ENCODE data around the gene KLHL33.

The KLHL33 gene

DNA sequence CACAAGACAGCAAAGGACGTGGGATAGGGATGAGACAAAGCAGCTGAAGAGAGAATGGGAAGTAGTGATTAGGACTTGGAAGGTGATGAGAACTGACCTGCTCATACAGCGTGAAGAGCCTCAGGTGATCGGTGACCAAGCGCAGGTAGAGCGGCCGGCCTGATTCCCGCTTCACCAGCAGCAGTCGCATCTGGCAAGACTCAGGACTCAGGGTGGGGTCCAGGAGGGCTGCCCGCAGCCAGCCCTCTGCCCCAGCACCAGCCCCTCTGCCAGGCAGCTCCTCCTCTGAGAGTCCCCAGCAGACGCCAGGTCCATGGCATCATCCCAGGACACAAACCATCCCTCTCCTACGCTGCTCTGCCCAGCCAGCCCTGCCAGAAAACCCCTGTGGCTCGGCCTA is 53.4 kb downstream of the KLHL33 start:
- Histone ChIP-seq H3K27ac (ENCODE audit: extremely low read depth, low read depth, low read length) (no peak overlapping the region), H3K4me1 (ENCODE audit: control insufficient read depth, insufficient read depth, low read length) (no peaks in the 10 kb centered on the region; the same call in 1 of the 2 replicates), H3K9me3 (ENCODE audit: control insufficient read depth, insufficient read depth, low read depth, low read length) (no peaks in the 10 kb centered on the region), H3K36me3 (ENCODE audit: control insufficient read depth in 2 of 2, insufficient read depth in 1 of 2, low read length in 2 of 2) (peaks cover 10 to 89% of the 10 kb centered on the region in 2 experiments; a peak in 2 of 3 replicates), H3K4me3 (ENCODE audit: low read depth, low read length) (no peak overlapping the region)
- ChIA-PET POLR2A (no interaction called here), CTCF (no interaction called here)
- TF ChIP-seq ZNF747 (tag by site-specific recombination; IDR thresholded peaks at IDR 0.05) (no peak), ZNF624 (tag by site-specific recombination; IDR thresholded peaks at IDR 0.05) (no peak), SP3 (tag by site-specific recombination; IDR thresholded peaks at IDR 0.05) (no peak), SP7 (tag by site-specific recombination; IDR thresholded peaks at IDR 0.05) (no peak), ZFP3 (tag by site-specific recombination; IDR thresholded peaks at IDR 0.05; ENCODE audit: low read depth) (no peak), ZNF626 (tag by site-specific recombination; IDR thresholded peaks at IDR 0.05) (no peak), ZNF132 (tag by site-specific recombination; IDR thresholded peaks at IDR 0.05; ENCODE audit: borderline replicate concordance) (no peak), ZNF433 (tag by site-specific recombination; IDR thresholded peaks at IDR 0.05; ENCODE audit: low read depth) (no peak), ZNF157 (tag by site-specific recombination; IDR thresholded peaks at IDR 0.05) (no peak), ZBTB8A (tag by site-specific recombination; IDR thresholded peaks at IDR 0.05) (no peak), ZNF341 (tag by site-specific recombination; IDR thresholded peaks at IDR 0.05; ENCODE audit: low read depth) (no peak)
- TF ChIP-seq, protein P1, sequence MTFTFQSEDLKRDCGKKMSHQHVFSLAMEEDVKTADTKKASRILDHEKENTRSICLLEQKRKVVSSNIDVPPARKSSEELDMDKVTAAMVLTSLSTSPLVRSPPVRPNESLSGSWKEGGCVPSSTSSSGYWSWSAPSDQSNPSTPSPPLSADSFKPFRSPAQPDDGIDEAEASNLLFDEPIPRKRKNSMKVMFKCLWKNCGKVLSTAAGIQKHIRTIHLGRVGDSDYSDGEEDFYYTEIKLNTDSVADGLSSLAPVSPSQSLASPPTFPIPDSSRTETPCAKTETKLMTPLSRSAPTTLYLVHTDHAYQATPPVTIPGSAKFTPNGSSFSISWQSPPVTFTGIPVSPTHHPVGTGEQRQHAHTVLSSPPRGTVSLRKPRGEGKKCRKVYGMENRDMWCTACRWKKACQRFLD (tag by site-specific recombination; IDR thresholded peaks at IDR 0.05), result no peak

DNA sequence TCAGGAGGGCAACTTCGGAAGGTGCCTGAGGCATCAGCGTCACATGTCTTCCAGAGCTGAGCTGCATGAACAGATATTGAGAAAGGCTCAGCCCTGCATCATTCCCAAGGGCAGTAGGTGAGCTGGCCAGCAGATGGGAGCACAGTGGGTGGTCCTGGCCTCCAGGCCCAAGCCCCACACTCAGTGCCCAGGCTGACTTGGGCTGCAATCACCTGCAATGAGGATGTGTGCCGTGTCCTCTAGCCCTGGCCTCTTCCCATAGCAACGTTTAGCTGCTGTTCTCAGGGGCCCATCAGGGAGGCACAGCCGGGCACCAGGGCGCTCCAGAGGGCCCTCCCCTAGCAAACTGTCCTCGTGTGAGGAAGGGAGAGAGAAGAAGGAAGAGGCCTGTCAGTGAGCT is 54.6 kb downstream of the KLHL33 start:
- TF ChIP-seq GLI2 (tag by site-specific recombination; IDR thresholded peaks at IDR 0.05; ENCODE audit: borderline replicate concordance, low read depth) (no peak), SP2 (tag by site-specific recombination; IDR thresholded peaks at IDR 0.05) (no peak)
- TF ChIP-seq, protein P2, sequence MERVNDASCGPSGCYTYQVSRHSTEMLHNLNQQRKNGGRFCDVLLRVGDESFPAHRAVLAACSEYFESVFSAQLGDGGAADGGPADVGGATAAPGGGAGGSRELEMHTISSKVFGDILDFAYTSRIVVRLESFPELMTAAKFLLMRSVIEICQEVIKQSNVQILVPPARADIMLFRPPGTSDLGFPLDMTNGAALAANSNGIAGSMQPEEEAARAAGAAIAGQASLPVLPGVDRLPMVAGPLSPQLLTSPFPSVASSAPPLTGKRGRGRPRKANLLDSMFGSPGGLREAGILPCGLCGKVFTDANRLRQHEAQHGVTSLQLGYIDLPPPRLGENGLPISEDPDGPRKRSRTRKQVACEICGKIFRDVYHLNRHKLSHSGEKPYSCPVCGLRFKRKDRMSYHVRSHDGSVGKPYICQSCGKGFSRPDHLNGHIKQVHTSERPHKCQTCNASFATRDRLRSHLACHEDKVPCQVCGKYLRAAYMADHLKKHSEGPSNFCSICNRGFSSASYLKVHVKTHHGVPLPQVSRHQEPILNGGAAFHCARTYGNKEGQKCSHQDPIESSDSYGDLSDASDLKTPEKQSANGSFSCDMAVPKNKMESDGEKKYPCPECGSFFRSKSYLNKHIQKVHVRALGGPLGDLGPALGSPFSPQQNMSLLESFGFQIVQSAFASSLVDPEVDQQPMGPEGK (tag by site-specific recombination; IDR thresholded peaks at IDR 0.05), result no peak
- TF ChIP-seq, protein P3, sequence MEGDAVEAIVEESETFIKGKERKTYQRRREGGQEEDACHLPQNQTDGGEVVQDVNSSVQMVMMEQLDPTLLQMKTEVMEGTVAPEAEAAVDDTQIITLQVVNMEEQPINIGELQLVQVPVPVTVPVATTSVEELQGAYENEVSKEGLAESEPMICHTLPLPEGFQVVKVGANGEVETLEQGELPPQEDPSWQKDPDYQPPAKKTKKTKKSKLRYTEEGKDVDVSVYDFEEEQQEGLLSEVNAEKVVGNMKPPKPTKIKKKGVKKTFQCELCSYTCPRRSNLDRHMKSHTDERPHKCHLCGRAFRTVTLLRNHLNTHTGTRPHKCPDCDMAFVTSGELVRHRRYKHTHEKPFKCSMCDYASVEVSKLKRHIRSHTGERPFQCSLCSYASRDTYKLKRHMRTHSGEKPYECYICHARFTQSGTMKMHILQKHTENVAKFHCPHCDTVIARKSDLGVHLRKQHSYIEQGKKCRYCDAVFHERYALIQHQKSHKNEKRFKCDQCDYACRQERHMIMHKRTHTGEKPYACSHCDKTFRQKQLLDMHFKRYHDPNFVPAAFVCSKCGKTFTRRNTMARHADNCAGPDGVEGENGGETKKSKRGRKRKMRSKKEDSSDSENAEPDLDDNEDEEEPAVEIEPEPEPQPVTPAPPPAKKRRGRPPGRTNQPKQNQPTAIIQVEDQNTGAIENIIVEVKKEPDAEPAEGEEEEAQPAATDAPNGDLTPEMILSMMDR (tag by site-specific recombination; IDR thresholded peaks at IDR 0.05), result no peak

DNA sequence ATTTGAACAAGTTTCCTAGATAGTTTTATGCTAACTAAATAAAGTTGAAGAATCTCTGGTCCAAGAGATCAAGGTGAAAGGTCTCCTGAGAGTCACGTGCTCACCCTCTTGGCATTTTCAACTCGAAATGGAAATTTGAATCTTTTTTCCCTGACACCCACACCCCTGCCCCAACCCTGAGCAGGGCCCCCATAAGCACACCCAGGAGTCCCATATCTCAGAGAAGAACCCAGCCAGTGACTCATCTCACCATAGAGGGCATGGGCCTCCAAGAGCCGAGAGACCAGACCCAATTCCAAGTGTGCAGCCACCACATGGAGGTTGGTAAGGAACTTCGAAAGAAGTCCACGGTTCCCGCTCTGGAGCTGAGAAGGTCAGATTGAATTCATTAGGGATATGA is 55.3 kb downstream of the KLHL33 start:
- POLR2A ChIA-PET, result no interaction called here
- Histone ChIP-seq H3K4me3 (ENCODE audit: low read depth, low read length) (no peak overlapping the region), H3K9me3 (ENCODE audit: control insufficient read depth, insufficient read depth, low read depth, low read length) (no peaks in the 10 kb centered on the region), H3K27ac (ENCODE audit: extremely low read depth, low read depth, low read length) (no peak overlapping the region), H3K36me3 (ENCODE audit: control insufficient read depth in 2 of 2, insufficient read depth in 1 of 2, low read length in 2 of 2) (peaks cover 10 to 93% of the 10 kb centered on the region in 2 experiments; a peak in 2 of 3 replicates), H3K4me1 (ENCODE audit: control insufficient read depth, insufficient read depth, low read length) (no peaks in the 10 kb centered on the region; the same call in 1 of the 2 replicates)
- CTCF ChIA-PET, result interaction anchor here (0.5 kb wide), 1 partner anchor 12 kb away, joined by 3 read pairs; no protein-coding TSS in a partner anchor
- TF ChIP-seq KLF1 (tag by site-specific recombination; IDR thresholded peaks at IDR 0.05) (no peak), ZNF112 (tag by site-specific recombination; IDR thresholded peaks at IDR 0.05) (no peak), ZNF133 (tag by site-specific recombination; IDR thresholded peaks at IDR 0.05) (no peak), ZNF701 (tag by site-specific recombination; IDR thresholded peaks at IDR 0.05) (no peak), ZNF10 (tag by site-specific recombination; IDR thresholded peaks at IDR 0.05) (no peak), ZNF521 (tag by site-specific recombination; IDR thresholded peaks at IDR 0.05) (no peak), ZBTB17 (tag by site-specific recombination; IDR thresholded peaks at IDR 0.05) (no peak), ZNF843 (tag by site-specific recombination; IDR thresholded peaks at IDR 0.05) (no peak), ZXDB (tag by site-specific recombination; IDR thresholded peaks at IDR 0.05) (no peak), ZEB2 (tag by site-specific recombination; IDR thresholded peaks at IDR 0.05) (no peak), ZNF621 (tag by site-specific recombination; IDR thresholded peaks at IDR 0.05) (no peak)
- TF ChIP-seq, protein P4, sequence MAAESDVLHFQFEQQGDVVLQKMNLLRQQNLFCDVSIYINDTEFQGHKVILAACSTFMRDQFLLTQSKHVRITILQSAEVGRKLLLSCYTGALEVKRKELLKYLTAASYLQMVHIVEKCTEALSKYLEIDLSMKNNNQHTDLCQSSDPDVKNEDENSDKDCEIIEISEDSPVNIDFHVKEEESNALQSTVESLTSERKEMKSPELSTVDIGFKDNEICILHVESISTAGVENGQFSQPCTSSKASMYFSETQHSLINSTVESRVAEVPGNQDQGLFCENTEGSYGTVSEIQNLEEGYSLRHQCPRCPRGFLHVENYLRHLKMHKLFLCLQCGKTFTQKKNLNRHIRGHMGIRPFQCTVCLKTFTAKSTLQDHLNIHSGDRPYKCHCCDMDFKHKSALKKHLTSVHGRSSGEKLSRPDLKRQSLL (tag by site-specific recombination; IDR thresholded peaks at IDR 0.05), result no peak

More for the DNA sequence above, 54.6 kb downstream of the KLHL33 start:
- ChIA-PET CTCF (no interaction called here), POLR2A (no interaction called here)
- H3K27ac ChIP-seq (ENCODE audit: extremely low read depth, low read depth, low read length), result no peak overlapping the region
- no peak overlapping the region for H3K4me3 ChIP-seq (ENCODE audit: low read depth, low read length)
- H3K9me3 ChIP-seq (ENCODE audit: control insufficient read depth, insufficient read depth, low read depth, low read length), result no peaks in the 10 kb centered on the region
- H3K36me3 ChIP-seq (ENCODE audit: control insufficient read depth in 2 of 2, insufficient read depth in 1 of 2, low read length in 2 of 2), result peaks cover 10 to 93% of the 10 kb centered on the region in 2 experiments; a peak in 2 of 3 replicates
- no peaks in the 10 kb centered on the region; the same call in 1 of the 2 replicates for H3K4me1 ChIP-seq (ENCODE audit: control insufficient read depth, insufficient read depth, low read length)
